Body of pancreas (tissue), 4 donors: Measurements from ENCODE around the gene LIPM.

Source experiments
- CTCF ChIP-seq, 7 experiments: fragments of 450-650 bp in 4 of 7; fragments of 200-600 bp in 3 of 7; sonication (generic) in 3 of 7; IDR thresholded peaks; one replicate each; pipeline ENCODE4 v1.5.1; 2016 to 2019; ENCODE audit warnings: antibody characterized with exemption in 7 of 7
- POLR2A ChIP-seq, 3 donors: fragments of 450-650 bp; IDR thresholded peaks; one replicate each; pipeline ENCODE4 v1.6.1; 2016; ENCODE audit warnings: antibody characterized with exemption in 3 of 3, mild to moderate bottlenecking in 2 of 3

DNA sequence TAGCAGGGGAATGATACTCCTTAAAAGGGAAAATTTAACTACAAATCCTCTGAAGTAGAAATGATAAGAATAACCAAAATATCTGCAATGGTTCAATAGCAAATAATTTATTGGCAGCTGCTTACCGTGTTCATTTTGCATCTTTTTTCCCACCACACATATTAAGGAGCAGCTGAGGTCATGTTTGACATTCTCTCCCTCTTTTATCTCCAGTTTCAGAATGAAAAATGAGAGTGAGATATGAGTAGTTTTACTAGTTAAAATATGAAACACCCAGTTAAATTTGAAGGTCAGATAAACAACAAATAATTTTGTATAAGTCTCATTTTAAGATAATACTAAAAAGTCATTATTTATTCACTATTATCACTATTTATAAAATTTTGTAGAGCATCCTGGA is 39.6 kb upstream of the LIPM start:
- TF ChIP-seq CTCF (IDR thresholded peaks at IDR 0.05), result no peak
- TF ChIP-seq POLR2A (IDR thresholded peaks at IDR 0.05), result no peak
